Activated B cell treated with CpG ODN at 0.5 μM for 24 hours (primary cell): Measurements from ENCODE around the gene ZC3H10. TPM values are rescaled to one million over a fixed set of nuclear protein-coding genes. Genes with fewer than 3 reads are reported as not detected.

Experiments
- ATAC-seq: fragments of 200-7000 bp; cut with Tn5 transposase; one replicate; pipeline ENCODE4 v1.10.0; 2021; ENCODE audit warnings: low read depth, mild to moderate bottlenecking, moderate library complexity
- CTCF ChIA-PET: fragments of 350-600 bp; sonication (Branson Sonifier 250); formaldehyde crosslinking; loops from one replicate; lab custom pipeline; 2021; ENCODE audit warnings: antibody characterized with exemption; lab: Charles Lee
- POLR2A ChIA-PET: fragments of 350-600 bp; sonication (Branson Sonifier 250); formaldehyde crosslinking; loops from one replicate; lab custom pipeline; 2021; ENCODE audit warnings: antibody characterized with exemption; lab: Charles Lee
- DNase-seq: peaks from one replicate; pipeline ENCODE4 v3.0.0; 2022
- H3K27ac Mint-ChIP-seq: one replicate; pipeline ENCODE4 v1.8.0; 2020; ENCODE audit warnings: mixed read lengths
- H3K27me3 Mint-ChIP-seq: one replicate; pipeline ENCODE4 v1.8.0; 2021; ENCODE audit warnings: mixed read lengths
- H3K36me3 Mint-ChIP-seq: one replicate; pipeline ENCODE4 v1.8.0; 2021; ENCODE audit warnings: low read depth, mixed read lengths
- H3K4me1 Mint-ChIP-seq: one replicate; pipeline ENCODE4 v1.8.0; 2021; ENCODE audit warnings: mixed read lengths
- H3K4me3 Mint-ChIP-seq: one replicate; pipeline ENCODE4 v1.8.0; 2020; ENCODE audit warnings: mild to moderate bottlenecking, mixed read lengths
- H3K9me3 Mint-ChIP-seq: one replicate; pipeline ENCODE4 v1.8.0; 2020; ENCODE audit warnings: mixed read lengths
- CTCF ChIP-seq: fragments of 200-600 bp; IDR thresholded peaks from one replicate; pipeline ENCODE4 v1.8.0; 2022; ENCODE audit warnings: antibody characterized with exemption, mild to moderate bottlenecking
- intact Hi-C: fragments of 100-400 bp; cut with micrococcal nuclease; formaldehyde crosslinking; loops from one replicate; pipeline ENCODE4 v1.15.1; 2024
- total RNA-seq: library from RNA; stranded (reverse); gene quantifications from 2 replicates; pipeline ENCODE4 v1.2.3, GENCODE V29; 2022

ZC3H10 gene
- total RNA-seq, 1 donor from 2014 or later = 15.4 TPM

GRCh38 chr12:56082382-56082781 lies 35.7 kb upstream of the ZC3H10 start:
- DNase-seq (no peak), ATAC-seq (no peak)
- H3K27me3 Mint-ChIP-seq = peaks cover 22% of the 10 kb centered on the region
- no peaks in the 10 kb centered on the region for H3K36me3 Mint-ChIP-seq
- POLR2A ChIA-PET = no interaction called here
- H3K4me1 Mint-ChIP-seq = peaks cover 10% of the 10 kb centered on the region
- H3K9me3 Mint-ChIP-seq = no peaks in the 10 kb centered on the region
- CTCF ChIA-PET = no interaction called here
- H3K4me3 Mint-ChIP-seq = no peak overlapping the region
- intact Hi-C loops = no loop called here
- TF ChIP-seq CTCF = no peak
- H3K27ac Mint-ChIP-seq = no peak overlapping the region

GRCh38 chr12:56082967-56083366 lies 35.1 kb upstream of the ZC3H10 start:
- POLR2A ChIA-PET = no interaction called here
- Mint-ChIP-seq H3K4me3 (no peak overlapping the region), H3K9me3 (no peaks in the 10 kb centered on the region), H3K27me3 (peaks cover 22% of the 10 kb centered on the region), H3K4me1 (peaks cover 10% of the 10 kb centered on the region), H3K27ac (no peak overlapping the region), H3K36me3 (no peaks in the 10 kb centered on the region)
- CTCF ChIA-PET = no interaction called here
- ATAC-seq (no peak), DNase-seq (no peak)
- intact Hi-C loops = no loop called here
- no peak for TF ChIP-seq CTCF

- Mint-ChIP-seq H3K9me3 (no peaks in the 10 kb centered on the region), H3K36me3 (no peaks in the 10 kb centered on the region), H3K27me3 (peaks cover 18% of the 10 kb centered on the region), H3K4me1 (peaks cover 4% of the 10 kb centered on the region), H3K27ac (no peak overlapping the region), H3K4me3 (no peak overlapping the region)
- intact Hi-C loops = no loop called here
- CTCF ChIA-PET = interaction anchor here (0.6 kb wide), 1 partner anchor 14 kb away, joined by 3 read pairs; no protein-coding TSS in a partner anchor
- DNase-seq (no peak), ATAC-seq (no peak)
- TF ChIP-seq CTCF = no peak
- POLR2A ChIA-PET = interaction anchor here (1.6 kb wide), 1 partner anchor 19 kb away, joined by 5 read pairs; the partner anchor contains the start of gene PA2G4
Observed at GRCh38 chr12:56084958-56085543, 33.0 kb upstream of the ZC3H10 start.

- H3K9me3 Mint-ChIP-seq = no peaks in the 10 kb centered on the region
- no peak overlapping the region for H3K27ac Mint-ChIP-seq
- intact Hi-C loops = no loop called here
- no peak for TF ChIP-seq CTCF
- no peak for ATAC-seq
- ChIA-PET POLR2A (interaction anchor here (0.5 to 1.6 kb wide), 3 partner anchors 18 to 1391 kb away, joined by 3 to 10 read pairs (median 5); partner anchors contain the start of gene PA2G4), CTCF (interaction anchor here (1.1 kb wide), 1 partner anchor 90 kb away, joined by 4 read pairs; no protein-coding TSS in a partner anchor)
- no peak overlapping the region for H3K4me3 Mint-ChIP-seq
- DNase-seq = no peak
- peaks cover 14% of the 10 kb centered on the region for H3K27me3 Mint-ChIP-seq
- no peaks in the 10 kb centered on the region for H3K36me3 Mint-ChIP-seq
- no peaks in the 10 kb centered on the region for H3K4me1 Mint-ChIP-seq
Observed at GRCh38 chr12:56086096-56086495, 32.0 kb upstream of the ZC3H10 start.

- H3K27me3 Mint-ChIP-seq = peaks cover 11% of the 10 kb centered on the region
- H3K4me3 Mint-ChIP-seq = no peak overlapping the region
- POLR2A ChIA-PET = interaction anchor here (0.5 kb wide), 1 partner anchor 1391 kb away, joined by 3 read pairs; no protein-coding TSS in a partner anchor
- intact Hi-C loops = no loop called here
- no peak for TF ChIP-seq CTCF
- H3K4me1 Mint-ChIP-seq = no peaks in the 10 kb centered on the region
- DNase-seq (no peak), ATAC-seq (no peak)
- H3K9me3 Mint-ChIP-seq = no peaks in the 10 kb centered on the region
- H3K36me3 Mint-ChIP-seq = no peaks in the 10 kb centered on the region
- CTCF ChIA-PET = interaction anchor here (1.1 kb wide), 1 partner anchor 91 kb away, joined by 4 read pairs; no protein-coding TSS in a partner anchor
- H3K27ac Mint-ChIP-seq = no peak overlapping the region
Observed at GRCh38 chr12:56086608-56087007, 31.5 kb upstream of the ZC3H10 start.
